LNCaP clone FGC (cell line): Measurements from ENCODE around the gene DNAH9.

Source experiments
- DNase-seq: peaks from one replicate; pipeline ENCODE4 v3.0.0-alpha.2; 2011; ENCODE audit warnings: low read depth
- H3K4me3 ChIP-seq: 2 replicates; pipeline ENCODE4 v1.5.1; 2011; ENCODE audit warnings: mild to moderate bottlenecking, low read depth, low read length, control low read depth
- CTCF ChIP-seq: IDR thresholded peaks from 2 replicates; pipeline ENCODE4 v1.5.1; 2012; ENCODE audit warnings: mild to moderate bottlenecking; ENCODE audit not compliant: control insufficient read depth, insufficient read depth; ENCODE audit errors: extremely low read depth

The DNAH9 gene

DNA sequence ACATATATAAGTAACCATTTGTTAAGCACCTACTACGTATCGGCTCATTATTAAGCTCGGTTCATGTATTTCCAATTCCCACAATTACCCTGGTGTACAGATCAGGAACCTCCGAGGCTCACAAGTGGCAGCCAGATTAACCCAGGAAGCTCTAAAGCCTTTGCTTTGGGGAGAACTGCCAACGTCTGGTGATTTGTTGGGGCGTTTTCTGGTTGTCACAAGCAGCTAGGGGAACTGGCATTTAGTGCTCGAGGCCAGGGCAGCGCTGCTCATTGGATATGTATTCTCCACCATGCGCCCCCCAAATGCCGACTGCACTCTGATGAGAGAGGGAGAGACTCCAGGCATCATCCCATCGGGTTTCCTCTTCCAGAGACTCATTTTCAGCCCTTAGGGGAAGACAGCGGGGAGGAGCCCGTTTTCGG, 398.5 kb downstream of the DNAH9 start:
- no peak for TF ChIP-seq CTCF
- no peak for DNase-seq
- peak overlapping the region; percentile 96 for H3K4me3 ChIP-seq

DNA sequence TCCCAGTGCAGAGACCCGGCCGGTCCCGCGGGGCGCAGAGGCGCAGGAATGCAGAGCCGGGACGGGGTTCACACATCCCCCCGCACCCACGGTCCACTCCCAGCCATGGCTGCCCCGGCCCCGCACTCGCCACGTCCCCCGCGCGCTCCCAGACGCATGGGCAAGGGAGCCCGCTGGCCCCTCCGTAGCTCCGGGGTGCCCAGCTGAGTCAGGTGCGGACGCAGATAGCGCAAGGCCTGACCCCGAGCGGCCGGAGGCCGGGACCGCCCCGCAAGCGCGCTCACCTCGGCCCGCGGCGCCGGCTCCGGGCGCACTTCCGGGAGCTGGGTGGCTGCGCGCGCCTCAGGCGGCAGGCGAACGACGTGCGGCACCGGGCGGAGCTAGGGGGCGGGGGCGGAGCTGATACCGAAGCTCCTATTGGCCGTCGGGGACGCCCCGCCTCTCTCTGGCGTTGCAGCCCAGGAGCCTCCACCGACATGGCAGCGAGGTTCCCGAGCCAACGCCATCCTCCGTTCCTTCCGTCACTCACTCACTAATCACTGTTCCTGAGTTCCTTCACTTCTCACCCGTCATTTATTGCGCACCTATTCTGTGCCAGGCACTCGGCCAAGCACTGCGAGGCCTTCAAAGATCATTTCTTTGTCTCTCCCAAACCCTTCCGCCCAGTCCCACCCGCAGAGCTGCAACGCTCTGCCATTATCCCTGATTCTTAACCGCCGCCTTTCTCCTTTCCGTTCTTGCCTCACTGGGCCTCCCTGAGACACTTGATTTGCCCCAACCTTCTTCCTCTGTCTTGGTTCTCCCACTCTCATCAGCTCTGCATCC, 399.1 kb downstream of the DNAH9 start, which contains the start of gene ZNF18:
Gene ZNF18, minus strand, starts transcription at position 329 of the 825 bp plus-strand sequence. CDS start 4,646 bp downstream, outside the sequence.
- peak; percentile 75 for DNase-seq
- TF ChIP-seq CTCF, result no peak

DNA sequence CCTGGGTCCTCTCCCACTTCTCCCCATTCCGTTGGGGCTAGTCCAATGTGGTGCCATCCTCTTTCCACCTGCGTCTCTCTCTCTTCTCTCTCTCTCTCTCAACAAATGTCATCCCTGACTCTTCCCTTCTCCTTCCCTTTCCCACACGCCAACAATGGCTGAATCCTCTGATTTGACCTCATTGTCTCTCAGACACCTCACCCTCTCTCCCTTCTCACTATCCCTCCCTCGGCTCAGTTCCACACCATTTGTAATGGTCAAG, 399.6 kb downstream of the DNAH9 start:
- H3K4me3 ChIP-seq, result peak overlapping the region; percentile 96
- no peak for DNase-seq
- no peak for TF ChIP-seq CTCF

More for the DNA sequence above, 399.1 kb downstream of the DNAH9 start, which contains the start of gene ZNF18:
- peak within 1 kb of the TSS; percentile 96 for H3K4me3 ChIP-seq

GRCh38 chr17:11999696-12000095, 401.4 kb downstream of the DNAH9 start:
- no peak overlapping the region for H3K4me3 ChIP-seq
- TF ChIP-seq CTCF, result no peak

GRCh38 chr17:12007466-12007865, 409.2 kb downstream of the DNAH9 start:
- H3K4me3 ChIP-seq, result no peak overlapping the region
- DNase-seq, result no peak
- no peak for TF ChIP-seq CTCF

More at GRCh38 chr17:11999696-12000095, 401.4 kb downstream of the DNAH9 start:
- no peak for DNase-seq
